Inflammatory macrophage (primary cell): ENCODE results near the gene ELF4.
A peak's percentile ranks its signal among the peaks of the same experiment; 100 is the strongest.

Experiments used
- DNase-seq, 2 donors: peaks; one replicate each; pipeline ENCODE4 v3.0.0-alpha.2; 2020 to 2022

The ELF4 gene

GRCh38 chrX:130039847-130040246 lies 70.5 kb downstream of the ELF4 start:
- DNase-seq: no peak

GRCh38 chrX:130034178-130034577 lies 76.1 kb downstream of the ELF4 start:
- no peak for DNase-seq

DNA sequence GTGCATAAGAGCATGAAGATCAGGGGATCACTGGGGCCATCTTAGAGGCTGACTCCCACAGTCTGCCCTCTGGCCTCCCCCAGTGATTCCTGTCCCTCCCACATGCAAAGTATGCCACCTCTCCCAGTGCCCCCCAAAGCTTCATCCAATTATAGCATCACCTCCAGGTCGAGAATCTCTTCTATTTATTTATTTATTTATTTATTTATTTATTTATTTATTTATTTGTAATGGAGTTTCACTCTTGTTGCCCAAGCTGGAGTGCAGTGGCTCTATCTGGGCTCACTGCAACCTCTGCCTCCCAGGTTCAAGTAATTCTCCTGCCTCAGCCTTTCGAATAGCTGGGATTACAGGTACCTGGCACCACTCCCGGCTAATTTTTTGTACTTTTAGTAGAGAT lies 77.7 kb downstream of the ELF4 start:
- no peak for DNase-seq

DNA sequence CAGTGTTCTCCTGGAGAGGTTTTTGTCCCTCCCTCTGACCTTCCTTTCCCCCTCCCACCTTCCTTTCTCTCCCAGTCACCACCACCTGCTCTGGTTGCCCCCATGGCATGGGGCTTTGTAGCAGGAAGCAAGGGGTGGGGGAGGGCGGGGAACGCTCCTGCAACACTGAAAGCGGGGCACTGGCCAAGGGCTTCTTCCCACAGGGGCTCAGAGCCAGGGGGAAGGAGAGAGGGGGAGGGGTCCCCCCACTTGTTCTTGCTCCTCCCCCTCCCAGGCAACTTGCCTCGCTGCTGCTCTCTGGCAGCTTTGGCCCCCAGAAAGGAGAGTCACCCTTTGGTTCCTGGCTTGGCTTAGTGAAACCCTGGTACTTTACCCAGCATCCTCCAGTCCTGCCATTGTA lies 79.5 kb downstream of the ELF4 start:
- DNase-seq: no peak

GRCh38 chrX:130028196-130028595 lies 82.1 kb downstream of the ELF4 start:
- DNase-seq: peak; percentile 23 to 45

DNA sequence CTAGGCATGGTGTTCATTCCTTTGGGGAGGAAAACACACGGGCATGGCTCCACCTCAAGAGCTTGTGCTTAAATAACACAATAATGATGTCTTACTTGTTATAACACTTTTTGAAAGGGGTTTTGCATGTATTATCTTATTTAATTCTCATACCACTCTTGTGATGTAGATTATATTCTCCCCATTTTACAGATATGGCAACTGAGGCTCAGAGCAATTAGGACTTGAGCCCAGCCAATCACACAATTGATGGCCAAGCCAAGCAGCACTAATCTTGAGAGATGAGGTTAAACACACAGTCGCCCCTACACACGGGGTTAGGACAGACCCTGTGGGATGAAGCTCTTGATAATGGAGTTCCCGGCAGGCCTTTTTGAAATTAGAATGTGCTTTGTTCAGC lies 82.7 kb downstream of the ELF4 start:
- DNase-seq: no peak

GRCh38 chrX:130025256-130025655 lies 85.0 kb downstream of the ELF4 start:
- no peak for DNase-seq

- peak; percentile 87 to 89 for DNase-seq
Measured at GRCh38 chrX:130024127-130024526, 86.2 kb downstream of the ELF4 start.

DNA sequence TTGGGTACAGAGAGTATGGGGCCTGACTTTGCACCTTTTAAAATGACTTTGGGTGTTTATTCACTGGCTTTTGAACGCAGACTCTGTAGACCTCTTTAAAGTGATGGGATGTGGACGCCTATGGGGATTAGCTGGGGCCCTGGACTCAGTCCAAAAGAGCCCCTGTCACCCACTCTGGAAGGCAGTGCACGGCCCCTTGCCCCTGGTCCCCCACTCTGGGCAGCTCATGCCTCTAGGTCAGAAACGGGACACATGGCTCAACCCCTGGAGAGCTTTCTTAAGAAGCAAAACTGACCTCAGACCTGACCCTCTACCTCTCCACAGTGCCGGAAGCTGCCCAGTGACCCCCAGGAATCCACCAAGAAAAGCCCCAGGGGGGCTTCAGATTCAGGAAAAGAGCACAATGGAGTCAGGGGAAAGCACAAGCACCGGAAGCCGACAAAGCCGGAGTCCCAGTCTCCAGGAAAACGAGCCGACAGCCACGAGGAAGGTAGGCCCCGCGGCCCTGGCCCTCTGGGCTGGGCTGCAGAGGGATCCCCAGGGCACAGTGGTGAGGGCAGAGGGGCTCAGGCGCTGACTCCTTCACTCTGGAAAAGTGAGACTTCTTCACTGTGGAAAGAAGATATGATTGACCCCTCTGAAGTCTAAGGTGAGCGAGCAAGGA lies 89.5 kb downstream of the ELF4 start:
- no peak for DNase-seq

GRCh38 chrX:130018143-130018542 lies 92.2 kb downstream of the ELF4 start:
- no peak for DNase-seq

DNA sequence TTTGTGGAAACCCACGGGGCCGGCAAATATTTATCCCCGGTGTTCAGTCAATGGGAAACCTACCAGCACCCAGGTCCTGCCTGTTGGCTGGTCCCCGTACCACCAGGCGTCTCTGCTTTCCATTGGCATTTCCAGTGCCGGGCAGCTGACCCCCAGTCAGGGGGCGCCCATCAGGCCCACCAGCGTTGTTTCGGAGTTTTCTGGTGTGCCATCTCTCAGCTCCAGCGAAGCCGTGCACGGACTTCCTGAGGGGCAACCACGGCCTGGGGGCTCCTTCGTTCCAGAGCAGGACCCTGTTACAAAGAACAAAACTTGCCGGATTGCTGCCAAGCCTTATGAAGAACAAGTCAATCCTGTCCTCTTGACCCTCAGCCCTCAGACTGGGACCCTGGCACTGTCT lies 95.1 kb downstream of the ELF4 start:
- no peak for DNase-seq
